Activated T-helper 9 cell treated with anti-CD3 and anti-CD28 coated beads, Interleukin-2, amount 50 U/mL, for 16 hours (primary cell): Measurements from ENCODE around the gene PBRM1.
"Not testable (repeated sequence)": the region's sequence is repeated elsewhere in the genome, so short reads cannot be mapped to it uniquely, and the experiment has no call there.

ENCODE experiments used
- DNase-seq: peaks from one replicate; pipeline ENCODE4 v3.0.0-alpha.2; 2020; ENCODE audit warnings: low read depth

The PBRM1 gene

DNA sequence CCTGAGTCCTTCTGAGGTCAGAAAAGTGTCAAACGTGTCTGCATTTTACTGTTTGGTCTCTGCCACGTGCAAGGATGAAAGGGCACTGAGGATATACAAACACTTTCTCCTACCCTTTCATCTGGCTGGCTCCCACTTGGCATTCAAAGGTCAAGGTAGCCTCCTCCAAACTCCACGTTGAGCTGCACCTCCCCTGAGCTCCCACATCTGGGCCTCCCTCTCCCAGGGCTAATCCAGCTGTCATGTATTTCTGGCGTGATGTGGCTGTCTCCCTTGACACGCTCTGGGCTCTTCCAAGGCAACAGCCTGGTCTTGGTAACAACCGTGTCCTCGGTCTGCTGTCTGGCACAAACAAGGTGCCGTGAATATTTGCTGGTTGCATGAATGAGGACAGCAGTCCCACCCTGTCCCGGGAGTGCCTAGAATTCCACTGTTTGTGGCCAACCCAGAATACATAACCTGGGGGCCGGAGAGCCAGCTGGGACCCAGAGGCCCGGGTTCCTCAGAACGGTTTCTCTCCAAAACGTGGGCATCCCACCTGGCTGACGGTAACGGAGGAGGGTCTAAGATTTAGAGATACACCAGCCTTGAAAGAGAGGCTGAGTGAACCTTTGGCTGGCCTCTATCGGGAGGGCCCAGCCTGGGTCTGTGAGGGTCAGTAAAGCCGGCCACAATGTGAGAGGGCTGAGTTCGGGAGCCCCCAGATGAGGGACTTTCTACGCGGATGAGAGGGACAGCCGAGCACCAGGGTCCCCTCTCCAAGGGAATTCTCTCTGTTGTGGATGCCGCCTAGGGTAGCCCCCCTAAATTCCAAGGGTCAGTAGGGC, 19.1 kb upstream of the PBRM1 start:
- DNase-seq: no peak

DNA sequence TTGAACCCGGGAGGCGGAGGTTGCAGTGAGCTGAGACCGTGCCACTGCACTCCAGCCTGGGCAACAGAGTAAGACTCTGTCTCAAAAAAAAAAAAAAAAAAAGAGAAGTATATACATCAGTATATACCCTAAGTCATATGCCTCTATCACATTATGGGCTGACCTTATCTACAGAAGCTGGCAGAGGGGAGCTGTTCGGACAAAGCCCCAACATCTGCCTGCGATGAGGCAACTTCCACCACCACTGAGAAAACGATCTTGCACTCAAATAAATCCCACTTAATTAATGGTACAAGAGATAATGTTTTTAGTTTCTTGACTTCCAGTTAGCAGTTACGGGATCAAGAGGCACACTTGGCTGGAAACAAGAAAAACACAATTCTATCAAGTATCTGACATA, 17.6 kb upstream of the PBRM1 start:
- DNase-seq: no peak

DNA sequence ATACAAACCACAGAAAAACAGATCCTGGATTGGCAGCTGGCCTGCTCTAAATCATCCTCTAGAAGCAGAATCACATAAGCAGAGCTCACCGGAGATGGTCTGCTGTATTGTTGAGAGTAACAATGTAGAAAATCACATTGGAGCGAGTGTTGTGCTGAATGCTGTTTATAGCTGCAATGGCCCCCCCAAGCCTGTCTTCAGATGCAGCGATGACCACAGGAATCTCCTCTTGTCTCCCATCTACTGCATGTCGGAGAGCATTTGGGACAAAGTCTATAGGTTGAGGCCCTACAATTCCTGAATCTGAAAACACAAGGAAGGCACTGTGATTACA, 11.9 kb upstream of the PBRM1 start:
- DNase-seq: no peak

DNA sequence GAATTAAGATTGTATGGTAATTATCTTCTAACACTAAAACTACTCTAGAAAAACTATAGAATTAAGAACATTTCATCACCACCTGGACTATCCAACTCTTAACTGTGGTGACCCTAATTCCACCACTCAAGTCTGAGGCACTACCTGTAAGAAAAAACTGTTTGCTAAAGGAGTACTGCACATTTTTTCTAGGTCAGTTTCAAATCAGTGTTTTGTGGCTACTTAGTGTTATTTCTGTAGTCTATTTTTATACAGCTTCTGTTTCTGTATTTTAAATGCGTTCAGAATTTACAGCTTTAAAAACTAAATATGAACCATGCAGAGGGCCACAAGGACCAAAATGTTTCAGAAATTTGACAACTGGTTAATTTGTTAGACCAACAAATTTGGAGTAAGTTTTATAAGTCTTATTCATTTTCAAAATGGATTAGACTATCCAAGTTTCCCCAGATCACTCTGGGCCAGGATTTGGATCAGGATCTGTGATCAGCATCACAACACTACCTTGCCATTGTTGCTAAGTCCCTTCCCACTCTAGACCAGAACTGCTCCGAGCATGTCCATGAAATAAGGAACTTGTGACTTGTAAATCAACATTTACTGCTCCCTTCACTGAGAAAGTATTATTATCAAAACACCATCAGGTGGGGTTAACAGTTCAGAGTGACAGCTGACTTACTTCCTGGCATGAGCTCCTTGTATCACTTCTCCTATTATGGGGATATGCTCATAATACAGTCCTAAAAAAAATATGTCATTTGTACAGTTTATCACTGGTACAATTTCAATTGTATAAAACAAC, 11.3 kb upstream of the PBRM1 start:
- DNase-seq: no peak

DNA sequence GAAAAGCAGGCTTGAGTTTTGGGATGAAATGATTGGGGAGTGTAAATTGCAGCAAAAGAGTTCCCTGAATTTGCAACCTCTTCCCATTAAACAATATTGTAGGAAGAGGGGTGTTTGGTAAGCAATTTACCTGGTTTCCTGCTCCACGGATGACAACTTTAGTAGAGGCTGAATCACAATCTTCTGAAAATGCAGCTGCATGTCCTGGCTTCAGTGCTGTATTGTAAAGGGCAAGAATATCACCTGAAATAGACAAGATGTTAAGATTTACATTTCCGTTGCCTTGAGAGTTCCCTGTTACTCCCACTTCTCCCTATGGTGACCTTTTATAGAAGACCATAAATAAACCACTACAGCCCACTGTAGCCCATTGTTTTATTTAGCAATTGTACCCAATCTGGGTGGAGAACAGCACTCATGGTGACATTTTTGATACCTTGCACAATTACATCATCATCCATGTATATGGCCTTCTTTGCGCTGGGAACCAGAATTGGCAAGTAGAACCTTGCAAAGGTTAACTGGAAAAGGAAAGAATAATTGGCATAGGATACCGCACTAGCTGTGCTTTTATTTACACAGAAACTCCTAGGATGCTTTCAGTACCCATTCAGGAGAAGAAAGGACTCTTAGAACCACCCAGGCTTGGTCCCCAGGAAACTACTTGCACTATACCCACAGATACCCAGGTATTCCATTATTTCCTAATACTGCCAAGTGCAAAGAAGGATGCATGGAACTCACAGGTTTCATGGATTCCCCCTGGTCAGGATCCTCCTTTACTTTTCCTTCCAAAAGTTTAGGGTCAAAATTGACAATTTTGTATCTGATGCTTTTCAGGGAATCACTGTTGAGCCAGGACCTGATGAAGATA, 10.3 kb upstream of the PBRM1 start:
- DNase-seq: no peak

DNA sequence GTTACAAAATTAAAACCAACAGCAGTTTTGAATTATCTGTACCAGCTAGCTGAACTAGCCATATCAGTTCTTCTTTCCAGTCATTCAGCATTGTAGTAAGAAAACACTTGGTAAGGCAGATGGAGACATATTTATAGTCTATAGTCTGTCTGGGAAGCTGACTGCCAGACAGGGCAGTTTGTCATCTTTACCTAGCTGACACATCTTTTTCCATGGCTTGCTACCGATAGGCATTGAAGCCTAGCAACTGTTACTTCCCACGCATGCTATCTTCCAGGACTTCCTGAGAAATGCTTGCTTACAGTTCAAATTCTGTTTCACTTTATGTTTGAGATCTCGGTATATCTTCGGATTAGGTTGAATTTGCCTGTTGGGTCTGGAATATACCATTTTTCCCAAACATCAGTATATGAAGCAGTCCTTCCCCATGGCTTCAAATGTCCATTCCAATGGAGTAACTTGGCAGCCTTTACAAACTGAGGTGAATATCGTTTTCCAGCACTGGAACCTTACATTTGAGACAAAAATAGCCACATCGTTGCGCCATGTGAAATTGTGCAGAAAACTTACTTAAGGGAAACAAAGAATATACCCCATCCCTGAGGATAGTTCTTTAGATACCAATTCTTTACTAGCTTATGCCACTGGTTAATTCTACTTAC, 8.9 kb upstream of the PBRM1 start:
- DNase-seq: no peak

DNA sequence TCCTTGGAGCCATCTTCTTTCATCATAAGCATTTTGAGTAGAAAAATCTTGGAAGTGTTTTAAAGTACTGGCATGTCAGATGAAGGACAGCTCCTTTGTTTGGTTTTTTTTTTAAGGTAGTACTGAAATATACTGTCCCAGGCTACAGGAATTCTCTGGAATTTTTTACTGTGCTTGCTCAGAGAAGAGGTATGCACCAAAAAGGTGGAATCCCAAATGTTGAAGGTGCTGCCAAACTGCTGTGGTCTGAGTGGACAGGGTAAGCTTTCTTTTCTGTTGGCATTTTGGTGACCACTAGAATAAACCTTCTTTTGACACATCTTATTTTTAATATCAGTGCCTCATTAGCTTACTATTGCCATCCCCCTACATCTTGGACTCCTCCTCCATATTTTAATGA, 7.4 kb upstream of the PBRM1 start:
- no peak for DNase-seq

DNA sequence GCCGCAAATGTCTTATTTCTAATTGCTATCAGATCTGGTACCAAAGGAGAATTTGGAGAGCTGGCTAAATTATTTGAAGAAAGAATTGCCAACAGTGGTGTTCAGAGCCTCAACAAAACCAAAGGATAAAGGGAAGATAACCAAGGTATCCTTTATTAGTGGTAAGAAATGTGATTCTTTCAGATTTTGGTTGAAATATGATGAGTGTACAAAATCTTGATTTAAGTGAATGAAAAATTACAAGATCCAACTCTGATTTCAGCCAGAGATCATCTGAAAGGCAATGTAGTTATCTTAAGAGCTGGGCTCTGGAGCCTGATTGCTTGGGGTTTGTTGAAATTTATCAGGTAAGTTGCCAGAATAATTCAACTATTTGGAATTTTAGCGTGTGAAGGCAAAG, 4.8 kb upstream of the PBRM1 start:
- no peak for DNase-seq

DNA sequence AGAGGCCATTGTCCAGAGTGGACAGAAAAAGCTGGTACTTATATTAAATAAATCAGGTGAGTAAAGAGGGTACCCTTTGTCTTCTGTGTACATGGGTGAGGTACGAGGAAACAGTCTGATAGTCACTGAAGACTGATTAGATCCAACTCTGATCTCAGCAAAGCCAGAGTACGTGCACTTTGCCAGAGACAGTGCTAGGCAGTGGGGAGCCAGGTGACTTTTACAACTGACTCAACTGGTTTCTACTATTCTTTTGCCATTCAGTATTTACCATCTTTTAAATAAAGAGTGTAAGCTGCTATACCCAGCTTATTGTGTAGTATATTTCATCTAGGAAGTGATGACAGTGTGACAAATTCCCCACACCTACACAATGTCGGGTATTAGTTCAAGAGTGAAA, 3.4 kb upstream of the PBRM1 start:
- no peak for DNase-seq

DNA sequence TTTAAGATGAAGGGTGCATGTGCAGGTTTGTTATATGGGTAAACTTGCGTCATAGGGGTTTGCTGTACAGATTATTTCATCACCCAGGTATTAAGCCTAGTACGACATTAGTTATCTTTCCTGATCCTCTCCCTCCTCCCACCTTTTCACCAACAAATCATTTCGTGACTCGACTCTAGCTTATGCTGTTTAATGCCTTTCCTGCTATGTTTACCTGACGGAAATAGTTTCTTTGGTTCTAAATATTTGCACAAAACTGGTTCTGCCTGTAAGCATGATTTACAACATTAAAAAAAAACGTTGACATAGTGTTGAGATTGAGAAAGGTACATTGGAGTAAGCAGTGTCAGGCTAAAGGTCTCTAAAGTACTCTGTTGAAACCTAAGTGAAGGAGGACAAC, 2.6 kb upstream of the PBRM1 start:
- no peak for DNase-seq

DNA sequence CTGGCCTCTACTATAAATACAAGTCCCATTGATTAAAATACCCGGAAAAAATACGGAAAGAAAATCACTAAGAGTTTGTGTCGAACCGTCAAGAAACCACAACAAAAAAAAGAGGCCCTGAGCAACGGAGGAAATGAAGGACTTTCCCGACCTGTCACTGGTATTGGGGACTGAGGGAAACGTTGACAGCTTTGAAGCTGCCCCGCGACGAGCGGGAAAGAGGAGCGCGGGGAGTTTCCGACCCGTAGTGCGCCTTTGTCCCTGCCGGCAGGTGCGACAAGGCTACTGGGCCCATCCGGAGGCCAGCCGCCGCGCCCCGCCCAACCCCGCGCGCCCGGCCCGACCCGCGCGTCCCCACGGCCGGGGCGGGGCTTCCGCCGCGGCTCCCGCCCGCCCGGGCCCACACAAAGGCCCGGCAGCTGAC, 416 bp downstream of the PBRM1 start:
- peak; percentile 73 for DNase-seq

DNA sequence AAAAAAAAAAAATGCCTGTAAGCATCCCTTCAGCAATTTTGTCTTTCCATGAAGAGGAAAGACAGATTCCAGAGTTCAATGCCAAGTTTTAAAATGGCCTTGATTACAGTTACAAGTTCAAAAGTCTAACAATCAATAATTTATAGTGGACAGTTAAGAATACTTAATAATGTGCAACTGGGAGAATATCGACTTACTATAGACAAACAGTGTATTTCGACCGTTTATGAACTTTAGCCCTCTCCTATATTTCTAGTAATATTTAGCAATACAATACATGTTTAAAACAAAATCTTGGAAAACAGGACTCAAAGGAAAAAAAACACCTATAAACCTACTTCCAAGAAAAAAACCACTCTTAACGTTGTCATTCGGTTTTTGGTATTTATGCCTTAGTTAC, 1.5 kb downstream of the PBRM1 start:
- no peak for DNase-seq

DNA sequence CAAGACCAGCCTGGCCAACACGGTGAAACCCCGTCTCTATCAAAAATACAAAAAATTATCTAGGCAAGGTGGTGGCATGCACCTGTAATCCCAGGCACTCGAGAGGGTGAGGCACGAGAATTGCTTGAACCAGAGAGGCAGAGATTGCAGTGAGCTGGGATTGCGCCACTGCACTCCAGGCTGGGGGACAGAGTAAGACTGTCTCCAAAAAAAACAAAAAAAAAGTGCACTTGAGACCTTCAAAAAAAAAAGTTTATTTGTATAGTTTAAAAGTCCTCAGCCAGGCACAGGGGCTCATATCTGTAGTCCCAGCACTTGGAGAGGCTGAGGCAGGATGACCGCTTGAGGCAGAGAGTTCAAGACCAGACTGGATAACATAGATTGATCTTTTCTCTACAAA, 2.1 kb downstream of the PBRM1 start:
- DNase-seq: no peak

DNA sequence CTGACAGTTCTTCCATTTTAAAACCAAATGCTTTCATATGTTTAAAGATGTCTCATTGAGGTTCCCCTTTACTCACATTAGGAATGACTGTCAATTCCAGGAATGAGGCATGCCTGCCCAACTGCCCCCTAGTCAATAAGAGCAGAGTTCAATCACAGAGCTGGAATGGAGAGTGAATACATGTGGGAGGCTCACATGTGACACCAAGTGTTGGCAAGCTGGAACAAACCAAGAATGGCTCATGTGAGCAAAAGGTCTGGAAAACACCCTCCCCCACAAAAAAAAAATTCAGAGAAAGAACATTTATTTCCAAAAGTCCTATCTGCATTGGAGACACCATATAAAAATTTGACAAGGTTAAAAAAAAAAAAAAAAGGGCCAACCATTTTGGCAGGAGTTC, 3.7 kb downstream of the PBRM1 start:
- no peak for DNase-seq

DNA sequence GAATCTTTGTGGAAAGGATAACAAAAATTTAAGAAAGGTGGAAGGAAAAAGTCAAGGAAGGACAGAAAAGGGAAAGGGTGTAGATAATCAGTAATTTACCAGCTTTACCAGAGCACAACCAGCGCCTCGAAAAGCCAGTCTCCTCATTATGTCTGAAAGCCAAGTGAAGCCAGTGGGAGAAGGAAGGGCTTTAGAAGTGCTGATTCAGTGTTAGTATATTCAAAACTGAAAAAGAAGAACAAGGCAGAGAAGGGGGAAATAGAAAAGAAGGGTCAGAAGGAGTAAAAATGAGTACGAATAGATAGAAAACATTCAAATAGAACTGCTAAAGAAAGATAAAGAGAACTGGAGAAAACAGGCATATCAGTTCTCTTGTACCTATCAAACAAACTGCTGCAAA, 4.1 kb downstream of the PBRM1 start:
- no peak for DNase-seq

DNA sequence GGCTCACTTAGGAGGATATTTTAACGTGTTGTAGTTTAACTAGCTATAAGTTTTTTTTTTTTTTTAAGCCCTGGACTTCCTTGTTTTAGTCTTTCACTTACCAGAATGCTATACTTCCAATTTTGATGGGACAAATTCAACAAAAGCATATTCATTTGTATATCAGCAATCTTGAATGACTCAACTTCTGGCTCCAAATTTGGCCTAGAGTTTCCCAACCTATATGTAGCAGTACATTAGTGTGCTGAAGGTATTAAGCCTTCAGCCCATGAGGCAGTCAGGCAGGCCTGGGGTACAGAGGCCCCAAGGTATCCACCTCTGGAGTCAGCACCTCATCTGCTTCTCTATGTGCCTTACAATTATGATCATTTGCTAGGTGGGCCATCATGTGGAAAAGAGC, 5.9 kb downstream of the PBRM1 start:
- DNase-seq: no peak

DNA sequence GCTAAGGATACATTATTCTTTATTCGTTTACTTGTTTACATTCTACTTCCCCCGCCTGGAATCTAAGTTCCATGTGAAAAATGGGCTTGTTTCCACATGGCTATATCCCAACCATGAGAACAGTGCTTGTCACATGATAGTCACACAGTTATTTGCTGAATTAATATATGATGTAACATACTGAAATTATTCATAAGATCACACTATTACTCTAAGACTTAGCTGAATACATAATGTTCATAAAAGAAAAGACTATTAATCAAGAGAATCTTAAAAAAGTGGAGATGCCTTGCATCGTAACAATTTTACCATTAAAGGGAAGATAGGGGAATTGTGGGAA, 6.5 kb downstream of the PBRM1 start:
- no peak for DNase-seq

DNA sequence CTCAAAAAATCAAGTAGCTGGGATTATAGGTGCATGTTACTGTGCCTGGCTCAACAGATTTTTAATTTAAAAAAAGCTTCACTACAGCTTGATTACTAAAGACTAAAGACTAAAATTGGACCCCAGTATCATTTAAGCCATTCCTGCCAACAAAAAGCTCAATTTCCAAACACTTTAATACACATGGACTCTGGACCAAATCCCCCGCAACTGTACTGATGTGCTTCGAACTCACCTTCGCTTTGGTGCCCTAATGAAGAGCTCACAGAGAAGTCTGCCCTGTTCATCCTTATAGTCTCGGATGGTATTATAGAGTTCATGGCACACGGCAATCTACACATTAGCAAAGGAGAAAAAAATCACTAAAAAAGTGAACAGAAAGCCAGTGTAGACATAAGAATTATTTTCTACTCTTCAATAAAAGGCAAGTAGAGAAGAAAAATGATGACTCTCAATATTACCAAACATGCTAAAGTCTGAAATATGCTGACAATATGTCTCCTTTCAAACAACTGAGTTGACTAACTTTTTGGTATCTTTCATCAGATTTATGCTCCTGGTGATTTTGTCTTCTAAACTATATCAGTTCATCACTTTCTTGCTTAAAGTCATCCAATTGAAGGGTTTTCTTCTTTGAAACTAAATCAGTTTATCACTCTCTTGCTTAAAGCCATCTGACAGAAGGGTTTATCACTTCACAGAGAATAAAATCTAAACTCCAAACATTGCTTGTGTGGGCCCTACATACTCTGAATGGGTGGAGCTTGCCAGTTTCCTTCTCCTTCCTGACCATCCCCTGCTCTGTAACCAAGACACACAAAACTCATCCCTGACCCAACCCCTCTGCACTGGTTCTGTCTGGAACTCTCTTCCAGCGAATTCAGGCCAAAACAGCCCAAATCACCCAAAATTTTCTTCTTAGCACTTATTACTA, 7.2 kb downstream of the PBRM1 start:
- no peak for DNase-seq

DNA sequence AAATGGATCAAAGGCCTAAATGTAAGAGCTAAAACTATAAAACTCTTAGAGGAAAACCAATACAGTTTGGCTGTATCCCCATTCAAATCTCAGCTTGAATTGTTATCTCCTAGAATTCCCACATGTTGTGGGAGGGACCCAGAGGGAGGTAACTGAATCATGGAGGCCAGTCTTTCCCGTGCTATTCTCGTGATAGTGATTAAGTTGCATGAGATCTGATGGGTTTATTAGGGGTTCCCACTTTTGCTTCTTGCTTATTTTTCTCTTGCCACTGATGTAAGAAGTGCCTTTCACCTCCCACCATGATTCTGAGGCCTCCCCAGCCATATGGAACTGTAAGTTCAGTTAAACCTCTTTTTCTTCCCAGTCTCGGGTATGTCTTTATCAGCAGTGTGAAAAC, 9.5 kb downstream of the PBRM1 start:
- DNase-seq: not testable (repeated sequence)

DNA sequence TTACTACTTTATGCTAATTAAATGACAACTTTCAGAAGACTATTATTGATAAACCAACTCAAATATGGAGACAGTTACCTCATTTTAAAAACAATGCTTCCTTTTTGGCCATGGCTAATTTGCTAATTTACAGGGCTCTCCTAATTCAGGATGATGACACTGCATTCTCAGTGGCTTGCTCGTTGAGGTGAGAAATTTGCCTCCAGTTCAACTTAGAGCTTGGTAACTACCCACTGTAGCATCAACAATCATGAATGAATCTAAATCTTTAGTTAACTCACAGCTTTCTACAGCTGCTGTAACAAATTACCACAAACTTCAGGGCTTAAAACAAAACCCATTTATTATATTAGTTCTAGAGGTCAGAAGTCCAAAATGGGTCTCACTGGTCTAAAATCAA, 14.0 kb downstream of the PBRM1 start:
- DNase-seq: no peak
